Hematopoietic multipotent progenitor cell treated with erythropoietin and hydrocortisone succinate and interleukin-3 and kit ligand, for 8 days (in vitro differentiated cells): ENCODE results near the gene AHCYL2.
A peak's percentile ranks its signal among the peaks of the same experiment; 100 is the strongest.
"Not testable (repeated sequence)": the region's sequence is repeated elsewhere in the genome, so short reads cannot be mapped to it uniquely, and the experiment has no call there.

Source experiments
- DNase-seq: peaks from one replicate; pipeline ENCODE4 v3.0.0-alpha.2; 2015

The AHCYL2 gene

DNA sequence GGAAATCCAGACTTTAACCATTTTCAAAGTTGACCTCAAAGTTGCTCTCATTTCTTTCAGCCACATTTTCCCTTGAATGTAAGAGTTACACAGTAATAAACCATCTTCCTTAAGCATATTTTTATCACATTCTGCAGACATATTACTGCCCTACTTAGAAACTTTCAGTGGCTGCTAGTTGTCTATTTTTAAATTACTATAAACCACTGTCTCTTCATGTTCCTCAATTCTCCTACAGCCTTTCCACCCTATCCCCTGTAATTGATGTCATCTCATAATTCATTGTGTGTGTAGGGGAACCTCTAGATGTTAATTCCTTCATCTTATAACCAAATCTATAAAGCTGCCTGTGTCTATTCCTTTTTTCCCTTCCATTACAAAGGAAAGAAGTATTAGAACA is 131.3 kb downstream of the AHCYL2 start:
- no peak for DNase-seq

DNA sequence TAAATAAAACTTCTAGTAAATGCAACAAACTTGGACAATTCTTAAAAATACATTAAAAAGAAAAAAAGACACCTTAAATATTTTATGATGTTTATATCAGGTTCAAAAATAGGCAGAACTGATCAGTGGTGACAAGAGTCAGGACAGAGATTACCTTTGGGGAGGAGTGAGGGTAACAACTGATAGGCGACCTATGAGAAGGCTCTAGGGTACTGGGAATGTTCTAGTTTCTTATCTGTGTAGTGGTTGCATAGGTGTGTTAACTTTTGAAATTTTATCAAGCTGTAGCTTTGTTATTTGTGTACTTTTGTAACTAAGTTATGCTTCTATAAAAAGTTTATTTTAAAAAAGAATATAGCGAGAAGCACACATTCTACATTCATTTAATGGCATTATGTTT is 134.3 kb downstream of the AHCYL2 start:
- no peak for DNase-seq

DNA sequence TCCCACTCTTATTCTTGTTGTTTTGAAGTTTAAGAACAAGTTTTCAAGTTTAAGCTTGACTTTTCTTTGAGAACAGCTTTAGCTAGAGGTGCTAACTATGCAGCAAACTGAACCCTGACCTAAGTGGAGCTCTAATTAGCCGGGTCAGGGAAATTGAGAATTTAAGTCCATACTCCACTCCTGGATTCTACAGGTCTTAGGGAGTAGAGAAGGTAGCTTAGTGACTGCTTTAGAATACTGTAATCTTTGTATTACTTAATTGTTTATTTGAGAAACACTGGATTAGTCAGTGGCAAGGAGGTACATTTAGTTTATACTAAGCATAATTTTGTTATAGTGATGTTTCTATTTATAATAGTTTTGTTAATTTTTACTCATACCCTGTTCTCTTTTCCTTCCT is 134.8 kb downstream of the AHCYL2 start:
- DNase-seq, result no peak

DNA sequence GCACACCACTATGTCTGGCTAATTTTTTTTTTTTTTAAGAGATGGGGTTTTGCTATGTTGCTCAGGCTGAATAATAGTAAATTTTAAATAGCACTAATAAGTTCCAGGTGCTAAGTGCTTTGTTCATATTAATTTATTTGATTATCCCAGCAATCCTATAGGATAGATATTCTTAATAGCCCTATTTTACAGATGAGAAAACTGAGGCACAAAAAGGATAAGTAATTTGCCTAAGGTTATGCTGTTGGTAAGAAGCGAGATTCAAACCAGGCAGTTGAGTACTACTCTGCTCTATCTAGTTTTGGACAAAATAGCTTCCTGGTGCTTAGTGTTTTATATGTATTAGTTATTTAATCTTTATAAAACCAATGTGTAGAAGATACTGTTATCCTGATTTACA is 136.9 kb downstream of the AHCYL2 start:
- DNase-seq, result no peak

DNA sequence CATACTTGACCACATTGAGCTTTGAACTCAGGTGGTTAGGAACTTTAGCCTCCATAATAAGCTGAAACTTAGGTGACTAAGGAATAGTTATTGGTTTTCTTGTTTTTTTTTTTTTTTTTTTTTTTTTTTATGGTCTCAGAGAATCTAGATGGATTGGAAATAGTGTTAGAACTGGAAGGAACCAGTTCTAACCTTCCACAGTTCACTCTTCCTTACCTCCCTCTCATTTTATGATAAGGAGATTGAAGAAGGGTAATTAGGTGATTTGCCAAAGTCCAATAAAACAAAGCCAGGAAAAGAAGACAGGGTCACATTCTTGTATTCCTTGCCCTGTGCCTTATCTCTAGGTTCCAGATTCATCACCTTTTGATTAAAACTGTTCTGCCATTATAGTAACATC is 137.7 kb downstream of the AHCYL2 start:
- no peak for DNase-seq

DNA sequence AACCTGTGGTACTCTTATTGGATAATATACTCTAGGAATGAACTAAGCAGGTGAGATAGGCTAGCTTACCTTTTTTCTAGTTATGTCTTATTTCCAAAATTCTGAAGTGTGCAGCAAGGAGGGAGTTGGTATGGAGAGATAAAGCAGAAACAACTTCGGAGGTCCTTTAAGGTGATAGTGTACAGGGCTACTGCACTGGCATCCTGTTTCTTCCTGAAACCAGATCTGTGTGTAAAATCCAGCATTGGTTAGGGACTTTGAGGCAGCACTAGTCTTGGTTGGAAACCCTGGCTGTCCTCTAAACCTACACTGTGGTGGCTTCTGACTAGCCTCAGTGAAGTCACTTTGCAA is 142.5 kb downstream of the AHCYL2 start:
- DNase-seq, result no peak

DNA sequence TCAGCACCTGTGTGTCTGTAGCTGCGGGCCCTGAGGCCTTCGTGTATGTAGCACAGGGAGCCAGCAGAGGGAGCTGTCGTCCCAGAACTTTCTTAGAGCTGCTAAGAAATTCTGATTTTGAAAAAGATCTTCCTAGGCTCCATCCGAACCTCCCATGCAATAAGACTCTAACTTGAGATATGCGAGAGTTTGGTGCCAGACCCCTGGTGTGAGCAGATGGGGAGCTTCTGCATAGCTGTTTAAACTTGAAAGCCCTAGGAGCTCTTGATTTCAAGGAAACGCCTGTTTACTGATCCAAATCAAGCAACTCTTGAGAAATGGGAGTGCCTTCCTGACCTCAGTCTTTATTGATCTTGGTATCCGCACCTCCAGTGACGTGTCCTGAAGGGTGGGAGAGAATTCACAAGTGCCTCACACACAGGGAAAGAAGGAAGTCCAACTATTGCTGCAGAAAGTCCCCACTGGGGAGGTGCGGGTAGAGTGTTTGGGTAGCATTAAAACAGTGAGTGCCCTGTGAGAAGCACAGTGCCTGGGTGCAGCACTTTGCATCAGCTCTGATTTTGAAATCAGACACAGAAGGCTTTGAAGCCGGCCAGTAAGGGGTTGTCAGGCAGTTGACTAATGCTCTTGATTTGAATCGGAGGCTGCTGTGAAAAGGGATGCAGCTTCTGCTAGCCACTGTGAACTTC is 143.0 kb downstream of the AHCYL2 start:
- DNase-seq, result peak; percentile 77

DNA sequence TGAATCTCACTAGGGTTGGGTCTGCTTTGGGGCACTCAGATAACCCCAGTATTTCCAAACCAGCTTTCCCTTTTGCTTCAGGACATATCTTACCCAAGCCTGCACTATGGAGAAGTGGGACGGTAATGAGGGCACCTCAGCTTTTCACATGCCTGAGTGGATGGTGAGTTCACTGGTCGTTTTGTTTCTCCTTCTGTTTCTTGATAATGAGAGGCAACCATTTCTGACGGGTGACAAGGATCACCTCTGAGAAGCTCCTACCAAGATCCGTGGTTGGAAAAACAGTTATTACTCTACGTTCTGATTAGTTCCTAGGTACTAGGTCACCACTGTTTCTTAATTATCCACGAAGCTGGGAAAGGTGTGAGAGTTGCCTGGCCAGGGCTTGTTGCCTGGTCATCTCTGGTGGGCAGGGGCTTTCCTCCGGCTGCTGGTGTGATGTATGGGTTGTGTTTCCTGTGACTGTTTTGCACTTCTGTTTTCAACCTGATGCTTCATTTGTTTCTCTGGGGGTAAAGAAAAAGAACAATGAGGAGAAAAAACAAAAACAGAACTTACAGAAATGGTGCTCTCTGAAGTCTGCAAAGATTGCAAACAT is 143.7 kb downstream of the AHCYL2 start:
- no peak for DNase-seq

DNA sequence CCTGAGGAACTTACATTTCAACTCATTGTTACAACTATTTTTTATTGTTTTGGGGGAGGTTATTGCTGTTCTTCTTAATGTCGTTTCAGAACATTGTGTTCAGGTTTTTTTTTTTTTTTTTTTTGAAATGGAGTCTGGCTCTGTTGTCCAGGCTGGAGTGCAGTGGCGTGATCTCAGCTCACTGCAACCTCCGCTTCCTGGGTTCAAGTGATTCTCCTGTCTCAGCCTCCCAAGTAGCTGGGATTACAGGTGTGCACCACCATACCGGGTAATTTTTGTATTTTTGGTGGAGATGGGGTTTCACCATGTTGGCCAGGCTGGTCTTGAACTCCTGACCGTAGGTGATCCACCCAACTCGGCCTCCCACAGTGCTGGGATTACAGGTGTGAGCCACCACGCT is 144.6 kb downstream of the AHCYL2 start:
- DNase-seq, result not testable (repeated sequence)

DNA sequence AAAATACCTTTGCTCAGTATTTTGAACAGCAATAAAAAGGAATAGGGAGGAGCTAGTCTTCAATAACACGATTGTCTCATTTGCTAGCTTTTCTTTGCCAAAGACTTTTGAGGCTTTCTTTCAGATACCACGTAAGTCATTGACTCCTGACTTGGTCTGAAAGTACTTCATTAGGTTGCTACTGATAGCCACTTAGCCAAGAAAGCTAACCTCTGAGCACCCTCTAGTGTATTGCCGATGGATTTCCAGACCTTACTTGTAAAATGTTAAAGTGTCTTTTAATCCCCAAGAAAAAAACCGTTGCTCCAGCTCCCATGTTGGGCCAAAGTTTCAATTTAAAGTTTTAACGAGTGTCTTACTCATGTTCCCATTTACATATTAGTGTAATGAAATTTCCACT is 146.0 kb downstream of the AHCYL2 start:
- peak; percentile 18 for DNase-seq

DNA sequence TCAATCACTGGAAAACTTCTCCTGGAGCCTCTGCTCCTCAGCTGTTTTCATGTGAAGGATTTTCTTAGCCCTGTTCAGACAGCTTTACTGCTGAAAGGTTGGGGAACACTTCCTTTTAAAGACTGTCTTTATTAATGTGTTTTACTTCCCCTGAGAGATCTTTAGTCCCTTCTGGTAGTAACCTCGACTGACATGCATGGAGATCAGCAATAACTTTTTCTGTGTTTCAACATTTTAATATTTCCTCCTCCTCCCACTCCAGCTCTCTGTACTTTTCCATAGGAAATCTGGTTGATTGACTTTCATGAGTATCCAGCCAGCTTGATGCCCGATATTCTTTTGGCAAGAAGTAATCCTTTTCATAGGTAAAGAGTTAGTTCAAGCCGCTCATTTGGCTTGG is 146.7 kb downstream of the AHCYL2 start:
- DNase-seq, result no peak

DNA sequence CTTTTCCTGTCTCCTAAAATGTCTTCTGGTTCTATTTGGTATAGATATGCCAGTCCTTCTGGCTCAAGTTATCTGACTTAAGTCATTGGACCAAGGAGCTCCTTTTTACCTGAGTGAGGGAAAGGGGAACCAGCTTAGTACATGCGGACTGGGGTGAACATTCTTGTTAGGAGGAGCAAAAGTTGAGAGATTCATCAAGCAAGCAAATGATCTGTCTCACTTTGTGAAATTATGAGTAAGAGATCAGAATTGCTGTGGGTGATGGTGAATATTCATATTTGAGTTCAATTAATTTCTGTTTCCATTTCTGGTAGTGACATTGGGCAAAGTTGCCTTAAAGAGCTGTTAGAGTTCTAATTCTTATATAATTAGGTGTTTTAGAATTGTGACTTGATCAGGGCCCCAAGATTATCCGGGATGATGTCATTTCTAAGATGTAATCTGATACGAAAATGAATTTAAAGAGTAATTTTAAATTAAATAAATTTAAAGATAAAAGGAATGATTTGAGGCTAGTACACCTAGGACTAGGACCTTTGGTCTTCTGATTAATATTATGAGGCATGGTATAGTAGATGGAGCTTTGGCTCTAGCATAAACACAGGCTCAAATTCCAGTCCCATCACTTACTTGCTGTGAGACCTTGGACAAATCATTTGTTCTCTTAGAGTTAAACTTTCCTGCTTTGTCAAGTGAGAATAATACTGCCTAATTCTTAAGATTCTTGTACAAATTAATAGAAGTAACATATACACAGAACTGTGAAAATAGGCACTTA is 149.0 kb downstream of the AHCYL2 start:
- DNase-seq, result no peak

DNA sequence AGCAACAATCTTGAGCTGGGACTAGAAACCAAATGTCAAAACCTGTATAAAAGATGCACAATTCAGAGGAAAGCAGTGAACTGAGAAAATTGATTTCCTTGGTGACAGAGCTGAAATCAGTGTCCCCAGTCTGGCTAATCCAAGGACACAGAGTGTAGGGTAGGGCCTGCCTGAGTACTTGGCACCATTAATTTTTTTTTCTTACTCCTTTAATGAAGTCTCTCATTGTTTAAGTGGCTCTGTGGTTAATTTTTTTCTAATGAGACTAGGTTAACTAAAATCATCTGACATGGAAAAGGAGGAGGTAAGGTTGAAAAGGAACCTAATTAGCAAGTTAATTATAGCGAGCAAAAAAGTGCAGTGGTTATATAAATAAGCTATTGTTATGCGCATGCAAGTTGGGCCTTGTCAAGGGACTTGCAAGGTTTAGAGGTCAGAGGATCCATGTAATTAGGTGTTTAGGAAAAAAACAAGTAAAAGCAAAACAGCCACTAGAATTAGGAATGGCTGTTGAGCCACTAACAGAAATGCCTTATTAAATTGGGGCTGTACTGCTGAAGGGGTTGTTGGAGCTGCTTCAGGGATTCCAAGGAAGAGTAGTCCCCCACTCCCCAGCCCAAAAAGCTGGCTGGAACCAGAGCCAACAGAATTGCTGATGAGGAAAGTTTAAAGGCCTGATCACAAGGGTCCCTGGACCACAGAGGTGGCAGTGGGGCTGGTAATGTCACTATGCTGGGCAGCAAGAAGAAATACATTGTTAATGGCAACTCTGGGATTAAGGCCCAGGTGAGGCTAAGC is 150.5 kb downstream of the AHCYL2 start:
- DNase-seq, result no peak

DNA sequence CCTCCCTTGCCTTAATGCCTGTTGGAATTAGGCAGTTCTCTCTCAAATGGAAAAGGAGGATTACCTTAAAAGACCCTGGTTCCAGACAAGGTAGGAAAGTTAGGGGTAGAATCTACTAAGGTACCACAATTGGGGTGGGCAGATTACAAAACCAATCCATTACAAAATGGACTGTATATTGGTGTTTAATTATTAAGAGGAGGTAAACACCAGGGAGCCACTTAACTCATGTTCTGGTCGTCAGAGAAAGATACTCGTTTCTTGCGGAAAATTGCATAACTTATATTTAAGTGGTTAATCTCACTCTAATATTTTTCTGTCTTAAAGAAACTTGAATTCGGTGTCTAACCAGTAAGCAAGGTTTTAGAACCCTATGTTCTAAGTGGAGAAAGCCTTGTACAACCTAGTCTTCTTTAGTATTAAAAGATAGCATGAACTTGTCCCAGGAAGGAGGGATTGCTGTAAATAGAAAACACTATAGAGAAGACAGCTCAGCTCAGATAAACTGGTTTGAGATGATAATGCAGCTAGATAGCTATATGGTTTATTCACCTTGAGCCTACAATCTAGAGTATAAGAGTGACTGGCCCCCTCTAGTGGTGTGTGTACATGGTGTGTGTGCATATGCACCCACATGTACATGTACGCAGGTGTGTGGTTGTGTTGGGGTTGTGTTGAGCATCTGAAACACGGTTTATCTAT is 151.4 kb downstream of the AHCYL2 start:
- DNase-seq, result peak; percentile 68

DNA sequence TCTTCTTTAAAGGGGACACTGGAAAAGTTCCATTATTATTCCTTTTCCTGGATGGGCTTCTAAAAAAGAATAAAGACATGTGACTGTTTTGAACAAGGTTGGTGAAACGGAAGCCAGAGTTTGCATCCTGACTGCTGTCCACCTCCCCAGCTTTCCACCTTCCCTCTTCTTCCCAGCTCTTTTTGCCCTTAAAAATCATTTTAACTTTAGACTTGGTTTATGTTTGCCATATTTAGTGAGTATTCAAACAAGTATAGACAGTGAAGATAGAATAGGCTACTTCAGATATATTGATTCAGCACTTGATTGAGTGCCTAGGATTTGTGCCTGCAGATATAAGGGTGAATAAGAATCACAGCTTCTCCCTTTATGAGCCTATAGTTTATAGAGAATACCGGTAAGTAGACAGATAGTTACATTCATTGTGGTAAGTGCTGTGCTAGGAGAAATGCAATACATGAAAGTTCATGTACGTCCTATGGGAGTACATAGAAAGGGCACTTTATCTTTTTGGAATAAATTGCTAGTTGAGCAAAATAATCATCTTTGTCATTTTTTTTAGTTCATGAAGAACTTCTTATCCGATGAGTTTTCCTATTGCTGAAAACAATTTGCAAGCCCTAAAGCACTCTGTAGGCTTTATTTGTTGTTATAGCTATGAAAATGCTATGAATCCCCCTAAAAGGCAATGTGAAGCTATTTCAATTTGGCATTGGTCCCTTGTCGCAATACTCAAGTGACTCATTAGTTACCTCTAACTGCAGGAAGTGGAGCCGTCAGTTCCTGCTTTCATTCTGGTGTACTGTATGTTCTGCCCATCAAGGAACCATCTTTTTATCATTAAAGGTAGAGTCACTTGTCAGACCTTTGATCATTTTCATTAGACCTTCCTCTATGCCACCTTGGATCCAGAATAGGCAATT is 152.2 kb downstream of the AHCYL2 start:
- no peak for DNase-seq

DNA sequence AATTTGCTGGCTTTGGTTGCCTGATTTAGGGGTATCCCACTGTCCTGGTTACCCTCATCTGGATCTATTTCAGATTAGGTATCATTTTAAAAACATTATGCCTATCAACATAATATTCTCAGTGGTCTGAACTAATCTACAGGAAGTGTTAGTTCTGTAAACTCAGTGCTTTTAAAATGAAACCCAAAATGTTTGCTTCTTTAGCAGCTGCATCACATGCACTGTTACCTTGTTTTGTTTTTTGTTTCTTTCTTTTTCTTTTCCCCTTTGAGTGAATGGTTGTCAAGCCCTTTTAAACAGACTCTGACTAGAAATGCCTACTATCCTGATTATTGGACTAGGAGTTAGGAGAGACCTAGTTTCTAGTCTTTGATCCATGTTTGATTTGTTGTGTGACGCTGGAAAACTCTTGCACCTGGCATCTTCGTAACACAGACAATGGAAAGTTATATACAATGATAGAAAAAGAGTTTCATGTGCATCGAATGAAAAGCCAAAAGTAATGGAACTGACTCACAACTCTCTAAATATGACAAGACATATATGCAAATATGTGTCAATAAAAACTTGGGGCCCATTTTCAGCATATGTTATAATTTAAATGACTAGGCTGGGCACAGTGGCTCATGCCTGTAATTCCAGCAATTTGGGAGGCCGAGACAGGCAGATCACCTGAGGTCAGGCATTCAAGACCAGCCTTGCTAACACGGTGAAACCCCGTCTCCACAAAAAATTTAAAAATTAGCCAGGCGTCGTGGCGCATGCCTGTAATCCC is 157.1 kb downstream of the AHCYL2 start:
- DNase-seq, result no peak

DNA sequence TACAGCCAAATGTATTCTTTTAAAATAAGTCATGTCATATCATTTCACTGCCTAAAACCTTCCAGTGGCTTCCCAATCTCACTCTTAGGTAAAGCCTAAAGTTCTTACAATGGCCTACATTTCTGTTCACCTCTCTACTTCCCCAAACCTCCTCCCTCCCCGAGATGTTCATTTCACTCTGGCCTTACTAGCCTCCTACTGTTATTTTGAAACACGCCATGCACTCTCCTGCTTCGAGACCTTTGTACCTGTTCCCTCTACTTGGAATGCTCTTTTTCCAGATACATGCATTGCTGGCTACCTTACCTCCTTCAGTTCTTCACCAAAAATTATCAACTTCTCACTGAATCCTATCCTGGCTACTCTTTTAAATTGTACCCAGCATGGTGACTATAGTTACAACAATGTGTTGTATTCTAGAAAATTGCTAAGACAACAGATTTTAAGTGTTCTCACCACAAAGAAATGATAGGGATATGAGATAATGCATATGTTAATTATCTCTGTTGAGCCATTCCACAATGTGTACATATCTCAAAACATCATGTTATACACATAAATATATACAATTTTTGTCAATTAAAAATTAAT is 158.8 kb downstream of the AHCYL2 start:
- DNase-seq, result no peak

DNA sequence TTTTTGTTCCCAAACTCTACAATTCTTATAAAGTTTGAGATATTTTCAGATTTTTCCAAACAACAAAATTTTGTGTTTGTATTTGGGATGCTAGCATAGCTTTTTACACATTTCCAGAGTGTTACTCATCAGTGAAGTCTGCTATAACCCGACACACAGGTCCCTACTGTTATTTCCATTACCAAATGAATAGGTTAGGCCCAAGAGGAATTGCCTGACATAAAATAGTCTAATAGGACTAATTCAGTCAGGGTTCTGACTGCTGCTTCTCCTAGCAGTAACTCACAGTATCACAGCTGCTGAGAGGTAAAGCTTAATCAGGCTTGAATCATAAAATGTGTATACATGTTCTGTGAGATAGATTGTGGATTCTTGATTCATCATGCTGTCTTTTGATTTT is 160.3 kb downstream of the AHCYL2 start:
- DNase-seq, result no peak

DNA sequence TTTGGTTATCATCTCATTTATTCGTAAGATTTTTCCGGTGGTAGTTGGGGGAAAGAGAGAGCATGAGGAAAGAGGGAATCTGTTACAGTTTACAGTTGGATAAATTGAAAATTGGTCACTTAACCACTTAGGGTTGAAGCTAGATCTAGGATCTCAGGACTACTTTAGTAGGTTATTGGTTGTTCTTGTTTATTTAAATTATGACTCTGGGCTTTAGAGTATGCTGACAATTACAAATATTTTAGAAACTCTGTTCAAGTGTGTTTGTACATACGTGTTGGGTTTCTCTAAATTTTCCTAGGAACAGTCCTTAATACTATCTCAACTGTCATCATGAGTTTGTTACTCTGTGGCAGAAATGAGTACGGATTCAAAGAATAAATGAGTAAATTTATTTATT is 160.8 kb downstream of the AHCYL2 start:
- DNase-seq, result no peak

DNA sequence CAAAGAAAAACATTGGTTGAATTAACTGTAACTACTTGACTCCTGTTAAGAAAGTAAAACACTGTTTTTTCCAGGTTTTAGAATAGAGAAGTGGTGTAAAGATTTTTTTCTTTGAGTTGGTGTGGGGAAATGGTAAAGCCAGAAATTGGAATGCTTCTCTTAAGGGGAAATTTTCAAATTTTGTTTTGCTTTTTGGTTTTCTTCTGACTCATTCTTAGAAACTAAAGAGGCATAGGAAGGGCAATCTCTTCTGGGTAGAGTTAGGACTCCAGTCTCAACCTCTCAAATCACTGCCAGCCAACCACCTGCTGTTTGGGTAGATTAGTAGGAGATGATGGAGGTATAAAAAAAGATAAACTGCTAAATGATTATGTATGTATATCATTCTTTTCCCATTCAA is 161.7 kb downstream of the AHCYL2 start:
- DNase-seq, result no peak

DNA sequence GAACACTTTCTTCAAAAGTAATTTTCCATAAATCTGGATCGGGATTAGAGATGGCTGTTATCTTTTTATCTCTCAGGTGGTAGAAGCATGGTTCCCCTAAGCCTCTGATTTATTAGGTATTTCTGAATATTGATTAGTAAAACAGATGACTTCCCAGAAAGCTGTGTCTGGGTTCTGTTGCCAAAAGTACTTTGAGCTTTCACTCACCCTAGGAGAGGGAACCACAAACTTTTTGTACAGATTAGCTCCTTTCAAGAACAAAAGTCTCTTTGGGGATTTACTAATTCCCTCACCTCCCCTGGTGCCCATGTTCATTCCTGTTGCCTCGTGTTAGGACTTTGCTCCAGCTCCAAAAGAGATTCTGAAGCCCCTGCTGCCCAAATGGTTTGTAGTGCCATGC is 162.7 kb downstream of the AHCYL2 start:
- DNase-seq, result no peak
